Neuronal stem cell (in vitro differentiated cells): Measurements from ENCODE around the gene ACKR2.
A peak's percentile ranks its signal among the peaks of the same experiment; 100 is the strongest.

ENCODE experiments used
- DNase-seq: peaks from one replicate; pipeline ENCODE4 v3.0.0-alpha.2; 2013; ENCODE audit warnings: low spot score
- H2AFZ ChIP-seq: one replicate; pipeline ENCODE4 v1.6.1; 2013; ENCODE audit warnings: mild to moderate bottlenecking, low read length, inconsistent platforms
- H2AK5ac ChIP-seq: 2 replicates; pipeline ENCODE4 v1.6.1; 2013; ENCODE audit warnings: low read depth, mild to moderate bottlenecking, inconsistent platforms, low read length, moderate library complexity, mixed read lengths
- H2BK120ac ChIP-seq: 2 replicates; pipeline ENCODE4 v1.6.1; 2013; ENCODE audit warnings: low read depth, mild to moderate bottlenecking, inconsistent platforms, low read length, moderate library complexity, mixed read lengths
- H2BK12ac ChIP-seq: one replicate; pipeline ENCODE4 v1.6.1; 2013; ENCODE audit warnings: low read length, inconsistent platforms
- H2BK15ac ChIP-seq: 2 replicates; pipeline ENCODE4 v1.6.1; 2013; ENCODE audit warnings: mild to moderate bottlenecking, low read length, inconsistent platforms, mixed read lengths
- H2BK5ac ChIP-seq: one replicate; pipeline ENCODE4 v1.6.1; 2013; ENCODE audit warnings: inconsistent platforms, mild to moderate bottlenecking, low read length, moderate library complexity
- H3K14ac ChIP-seq: one replicate; pipeline ENCODE4 v1.6.1; 2013; ENCODE audit warnings: low read length, inconsistent platforms
- H3K18ac ChIP-seq: 2 replicates; pipeline ENCODE4 v1.6.1; 2013; ENCODE audit warnings: low read length, inconsistent platforms
- H3K23ac ChIP-seq: 2 replicates; pipeline ENCODE4 v1.6.1; 2013; ENCODE audit warnings: low read depth, mild to moderate bottlenecking, mixed read lengths, low read length, inconsistent platforms; ENCODE audit not compliant: poor library complexity
- H3K27ac ChIP-seq: replicated peaks from 3 replicates; pipeline ENCODE4 v1.5.1; 2013; ENCODE audit warnings: low read length, inconsistent platforms
- H3K27me3 ChIP-seq, 3 experiments: 2 replicates each; pipeline ENCODE4 v1.6.1; 2013; ENCODE audit warnings: low read length in 3 of 3, mild to moderate bottlenecking in 2 of 3, inconsistent platforms in 1 of 3, low read depth in 1 of 3, mixed read lengths in 1 of 3, moderate library complexity in 1 of 3; ENCODE audit not compliant: control insufficient read depth in 3 of 3, insufficient read depth in 3 of 3
- H3K36me3 ChIP-seq, 2 donors: replicated peaks in 1 of 2; 2 replicates each; pipeline ENCODE4 v1.6.1; 2013; ENCODE audit warnings: low read length in 2 of 2; ENCODE audit not compliant: control insufficient read depth in 2 of 2, insufficient read depth in 2 of 2
- H3K4ac ChIP-seq: 2 replicates; pipeline ENCODE4 v1.6.1; 2013; ENCODE audit warnings: inconsistent platforms, mild to moderate bottlenecking, low read length, moderate library complexity
- H3K4me1 ChIP-seq, 2 donors: 1 replicate in 1 of 2; 2 replicates in 1 of 2; pipeline ENCODE4 v1.6.1; 2013; ENCODE audit warnings: low read length in 2 of 2, low read depth in 1 of 2; ENCODE audit not compliant: control insufficient read depth in 2 of 2, insufficient read depth in 1 of 2
- H3K4me2 ChIP-seq: one replicate; pipeline ENCODE4 v1.6.1; 2013; ENCODE audit warnings: mild to moderate bottlenecking, low read length, inconsistent platforms; ENCODE audit not compliant: insufficient read depth, poor library complexity, severe bottlenecking
- H3K4me3 ChIP-seq, 2 donors: 2 replicates each; pipeline ENCODE4 v1.5.1; 2013; ENCODE audit warnings: low read length in 2 of 2, mild to moderate bottlenecking in 2 of 2, inconsistent platforms in 1 of 2, moderate library complexity in 1 of 2
- H3K79me1 ChIP-seq: one replicate; pipeline ENCODE4 v1.6.1; 2013; ENCODE audit warnings: low read depth, mild to moderate bottlenecking, inconsistent platforms, low read length, moderate library complexity
- H3K9ac ChIP-seq: one replicate; pipeline ENCODE4 v1.6.1; 2013; ENCODE audit warnings: mild to moderate bottlenecking, low read depth, low read length, inconsistent platforms; ENCODE audit not compliant: poor library complexity
- H3K9me3 ChIP-seq, 2 donors: replicated peaks in 1 of 2; 2 replicates each; pipeline versions ENCODE3 to v1.6.1; 2013; ENCODE audit warnings: low read length in 2 of 2, mild to moderate bottlenecking in 2 of 2, inconsistent platforms in 1 of 2, low read depth in 1 of 2, mixed read lengths in 1 of 2, moderate library complexity in 1 of 2; ENCODE audit not compliant: control insufficient read depth in 2 of 2, insufficient read depth in 1 of 2
- H4K8ac ChIP-seq: one replicate; pipeline ENCODE4 v1.6.1; 2013; ENCODE audit warnings: low read depth, mild to moderate bottlenecking, inconsistent platforms, low read length, moderate library complexity
- H4K91ac ChIP-seq: one replicate; pipeline ENCODE4 v1.6.1; 2013; ENCODE audit warnings: low read length, low read depth, mild to moderate bottlenecking, inconsistent platforms; ENCODE audit not compliant: poor library complexity
- WGBS, 2 donors: extraction: QIAGEN DNeasy Blood & Tissue Kit; methylation state at CpG; one replicate each; pipeline ENCODE4 v1.1.7; 2013; ENCODE audit warnings: missing lambda C conversion rate in 2 of 2, mixed read lengths in 1 of 2; ENCODE audit not compliant: insufficient read length in 2 of 2, insufficient replicate concordance in 1 of 2; ENCODE audit errors: extremely low coverage in 2 of 2; 5-methylcytosine and 5-hydroxymethylcytosine counted together

ACKR2 gene

DNA sequence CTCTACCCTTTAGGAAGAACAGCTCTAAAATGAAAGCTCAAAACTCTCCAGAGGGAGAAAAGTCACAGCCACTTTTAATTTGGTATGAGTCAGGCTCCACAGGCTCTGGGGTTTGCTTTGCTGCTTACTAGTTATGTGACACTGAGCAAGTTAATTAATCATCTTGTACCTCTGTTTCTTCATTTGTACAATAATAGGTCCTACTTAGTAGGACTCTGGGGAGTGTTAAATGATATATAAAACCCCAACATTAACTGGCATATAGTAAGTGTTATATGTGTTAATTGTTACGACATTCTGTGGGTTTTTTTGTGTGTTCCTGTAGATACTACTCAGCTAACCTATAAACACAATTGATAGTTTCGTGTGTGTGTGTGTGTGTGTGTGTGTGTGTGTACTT, 6.6 kb downstream of the ACKR2 start:
- H2AK5ac ChIP-seq: no peak overlapping the region
- H3K27me3 ChIP-seq: peaks cover 0 to 7% (median 0%) of the 10 kb centered on the region in 3 experiments
- H3K14ac ChIP-seq: no peak overlapping the region
- H3K18ac ChIP-seq: no peak overlapping the region
- no peak overlapping the region for H3K4me3 ChIP-seq
- H3K79me1 ChIP-seq: no peaks in the 10 kb centered on the region
- DNase-seq: no peak
- H2BK120ac ChIP-seq: no peak overlapping the region
- H3K9ac ChIP-seq: no peak overlapping the region
- no peak overlapping the region for H3K4ac ChIP-seq
- H2BK15ac ChIP-seq: no peak overlapping the region
- no peak overlapping the region for H3K27ac ChIP-seq
- H3K36me3 ChIP-seq: no peaks in the 10 kb centered on the region
- no peak overlapping the region for H2BK5ac ChIP-seq
- no CpG with 5 or more reads among the region's 2 CpGs for WGBS, 2 donors
- no peak overlapping the region for H4K8ac ChIP-seq
- no peaks in the 10 kb centered on the region for H3K9me3 ChIP-seq
- H3K4me2 ChIP-seq: no peak overlapping the region
- H4K91ac ChIP-seq: no peak overlapping the region
- no peak overlapping the region for H2BK12ac ChIP-seq
- H3K23ac ChIP-seq: no peak overlapping the region
- peaks cover 7 to 8% of the 10 kb centered on the region in 2 donors for H3K4me1 ChIP-seq
- H2AFZ ChIP-seq: no peak overlapping the region

DNA sequence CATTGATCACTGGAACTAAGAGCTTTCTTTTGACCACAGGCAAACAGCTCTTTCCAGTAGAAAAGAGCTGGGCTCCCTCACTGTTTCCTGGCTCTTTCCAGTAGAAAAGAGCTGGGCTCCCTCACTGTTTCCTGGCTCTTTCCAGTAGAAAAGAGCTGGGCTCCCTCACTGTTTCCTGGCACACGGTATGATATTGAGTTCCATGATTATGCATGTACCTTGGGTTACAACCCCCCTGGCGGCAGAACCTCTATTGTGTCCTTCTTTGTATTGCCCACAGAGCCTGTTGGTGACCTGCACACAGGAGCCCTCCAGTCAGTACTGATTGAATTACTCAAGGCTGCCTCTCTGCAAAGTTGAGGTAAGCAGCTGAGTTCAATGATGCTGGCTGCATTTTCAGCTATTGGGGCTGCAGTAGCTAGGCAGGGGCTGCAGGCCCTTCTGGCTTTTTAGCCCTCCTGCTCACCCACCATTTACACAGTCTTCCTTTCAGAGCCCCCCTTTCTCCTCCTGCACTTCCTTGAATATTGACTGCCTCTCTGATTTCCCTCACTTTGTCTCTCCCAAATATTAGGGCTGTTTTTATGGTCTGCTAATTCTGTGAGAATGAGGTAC, 10.2 kb downstream of the ACKR2 start:
- Histone ChIP-seq H3K9ac (no peak overlapping the region), H3K9me3 (no peaks in the 10 kb centered on the region), H3K4me3 (no peak overlapping the region), H3K27me3 (peaks cover 0 to 7% (median 0%) of the 10 kb centered on the region in 3 experiments), H2AK5ac (no peak overlapping the region), H2BK5ac (no peak overlapping the region), H3K4me2 (no peak overlapping the region), H3K14ac (no peak overlapping the region), H3K4ac (no peak overlapping the region), H3K23ac (no peak overlapping the region), H3K79me1 (no peaks in the 10 kb centered on the region), H2AFZ (peak overlapping the region; percentile 32), H4K91ac (no peak overlapping the region), H3K4me1 (peaks cover 5 to 17% of the 10 kb centered on the region in 2 donors), H4K8ac (no peak overlapping the region), H3K36me3 (no peaks in the 10 kb centered on the region), H3K27ac (no peak overlapping the region), H2BK120ac (no peak overlapping the region), H3K18ac (no peak overlapping the region), H2BK15ac (no peak overlapping the region), H2BK12ac (no peak overlapping the region)
- DNase-seq: no peak
- WGBS, 2 donors: no CpG with 5 or more reads among the region's 2 CpGs

DNA sequence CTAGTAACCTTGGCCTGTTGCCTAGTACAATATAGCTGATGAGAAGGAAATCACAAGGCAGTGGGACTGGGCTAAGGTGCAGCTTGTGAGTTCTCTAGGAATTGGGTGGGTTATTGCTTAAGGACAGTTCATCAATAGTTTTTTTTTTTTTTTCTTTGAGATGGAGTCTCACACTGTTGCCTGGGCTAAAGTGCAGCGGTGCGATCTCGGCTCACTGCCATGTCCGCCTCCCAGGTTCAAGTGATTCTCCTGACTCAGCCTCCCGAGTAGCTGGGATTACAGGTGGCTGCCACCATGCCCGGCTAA, 11.5 kb downstream of the ACKR2 start:
- H3K27ac ChIP-seq: no peak overlapping the region
- H3K4me2 ChIP-seq: no peak overlapping the region
- H3K14ac ChIP-seq: no peak overlapping the region
- no peak overlapping the region for H3K4ac ChIP-seq
- no peak overlapping the region for H2BK12ac ChIP-seq
- H2BK5ac ChIP-seq: no peak overlapping the region
- no CpG with 5 or more reads among the region's 6 CpGs for WGBS, 2 donors
- H3K18ac ChIP-seq: no peak overlapping the region
- no peak overlapping the region for H2BK15ac ChIP-seq
- no peak for DNase-seq
- no peak overlapping the region for H4K91ac ChIP-seq
- H3K79me1 ChIP-seq: no peaks in the 10 kb centered on the region
- H2BK120ac ChIP-seq: no peak overlapping the region
- H3K9me3 ChIP-seq: no peaks in the 10 kb centered on the region
- H3K4me1 ChIP-seq: peaks cover 5 to 15% of the 10 kb centered on the region in 2 donors
- H4K8ac ChIP-seq: no peak overlapping the region
- H3K23ac ChIP-seq: no peak overlapping the region
- H3K9ac ChIP-seq: no peak overlapping the region
- H3K27me3 ChIP-seq: peaks cover 0 to 7% (median 0%) of the 10 kb centered on the region in 3 experiments
- no peaks in the 10 kb centered on the region for H3K36me3 ChIP-seq
- no peak overlapping the region for H2AK5ac ChIP-seq
- H3K4me3 ChIP-seq: no peak overlapping the region
- no peak overlapping the region for H2AFZ ChIP-seq

DNA sequence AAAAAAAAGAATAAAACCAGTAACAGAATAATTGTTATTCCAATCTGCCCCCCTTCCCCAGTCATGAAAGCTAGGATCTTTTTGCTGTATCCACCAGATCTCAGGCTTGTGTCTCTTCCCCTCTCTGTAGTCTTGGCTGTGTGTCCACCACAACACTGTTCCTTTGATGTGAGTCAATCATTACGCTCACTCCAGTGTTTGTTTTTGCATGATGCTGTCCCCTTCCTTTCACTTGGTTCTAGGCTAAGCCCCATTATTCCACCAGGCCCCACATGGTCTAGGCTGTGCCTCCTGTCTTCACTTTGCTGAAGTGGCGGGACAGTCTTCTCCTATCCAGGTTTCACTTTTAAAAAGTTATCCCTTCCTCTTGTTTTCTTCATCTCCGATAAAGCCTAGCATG, 13.6 kb downstream of the ACKR2 start:
- H2BK15ac ChIP-seq: no peak overlapping the region
- H3K27me3 ChIP-seq: peaks cover 0 to 4% (median 0%) of the 10 kb centered on the region in 3 experiments
- WGBS, 2 donors: no CpG with 5 or more reads among the region's 3 CpGs
- H2BK5ac ChIP-seq: no peak overlapping the region
- no peak overlapping the region for H3K9ac ChIP-seq
- H4K8ac ChIP-seq: no peak overlapping the region
- H3K18ac ChIP-seq: no peak overlapping the region
- no peak overlapping the region for H3K14ac ChIP-seq
- no peaks in the 10 kb centered on the region for H3K9me3 ChIP-seq
- no peak overlapping the region for H3K4ac ChIP-seq
- no peak overlapping the region for H4K91ac ChIP-seq
- no peak overlapping the region for H2BK120ac ChIP-seq
- peaks cover 8 to 17% of the 10 kb centered on the region in 2 donors for H3K4me1 ChIP-seq
- no peak overlapping the region for H2BK12ac ChIP-seq
- no peak for DNase-seq
- H2AK5ac ChIP-seq: no peak overlapping the region
- H3K23ac ChIP-seq: no peak overlapping the region
- no peaks in the 10 kb centered on the region for H3K36me3 ChIP-seq
- H3K4me3 ChIP-seq: no peak overlapping the region
- no peak overlapping the region for H3K27ac ChIP-seq
- H2AFZ ChIP-seq: peak overlapping the region; percentile 55
- H3K79me1 ChIP-seq: no peaks in the 10 kb centered on the region
- H3K4me2 ChIP-seq: no peak overlapping the region
